ENCODE data around the gene TRIM52. TPM values are rescaled to one million over a fixed set of nuclear protein-coding genes. Genes with fewer than 3 reads are reported as not detected.

The TRIM52 gene
- total and polyA plus RNA-seq, 10 of the 15 experiments (the other 5 are each of a cell fraction or from before 2014, with no cell fraction given): 1.4 to 24.3 (median 8.1) TPM

GRCh38 chr5:181224390-181225229, 36.3 kb downstream of the TRIM52 start:
- SMC1A ChIA-PET (ENCODE audit: uncharacterized antibody, unreplicated experiment): interaction anchor here (1.3 to 1.7 kb wide), 3 partner anchors 17 to 40 kb away, joined by 4 to 5 read pairs (median 4); no protein-coding TSS in a partner anchor
- no TSS peak for BruUV-seq (replicated peaks)

More at GRCh38 chr5:181224390-181225229, 36.3 kb downstream of the TRIM52 start:
- TF ChIP-seq PAX5 (IDR thresholded peaks at IDR 0.05; ENCODE audit: borderline replicate concordance, low read depth, low read length): 0 out of 2 replicates have a peak, but pooled peaks have one; percentile 19
- TF ChIP-seq NFYB (IDR thresholded peaks at IDR 0.05; ENCODE audit: insufficient read depth, low read depth, low read length): peak; percentile 11; the same call in 1 of the 2 replicates
- 0 out of 2 replicates have a peak, but pooled peaks have one; percentile 27 for TF ChIP-seq TCF12 (IDR thresholded peaks at IDR 0.05; ENCODE audit: low read depth, low read length)
- TF ChIP-seq YY1 (IDR thresholded peaks at IDR 0.05; ENCODE audit: low read depth, low read length): no peak
- Histone ChIP-seq H3K4me3 (peak overlapping the region; percentile 98), H3K9ac (ENCODE audit: control insufficient read depth, insufficient read depth, low read length) (peak overlapping the region; percentile 81), H3K36me3 (ENCODE audit: control insufficient read depth in 2 of 2, insufficient read depth in 2 of 2, low read length in 1 of 2) (no peaks in the 10 kb centered on the region), H3K9me3 (replicated peaks; ENCODE audit: control insufficient read depth, insufficient read depth, low read length) (no peaks in the 10 kb centered on the region), H4K20me1 (ENCODE audit: control insufficient read depth, insufficient read depth) (no peaks in the 10 kb centered on the region), H2AFZ (ENCODE audit: control insufficient read depth, low read depth, low read length) (peak overlapping the region; percentile 68; the same call in 1 of the 2 replicates), H3K4me2 (ENCODE audit: control insufficient read depth, insufficient read depth) (peak overlapping the region; percentile 79), H3K79me2 (ENCODE audit: control insufficient read depth, insufficient read depth, low read length) (peaks cover 23% of the 10 kb centered on the region), H3K27me3 (replicated peaks in 1 of 2; ENCODE audit: control insufficient read depth in 2 of 2, insufficient read depth in 2 of 2, low read length in 1 of 2) (no peaks in the 10 kb centered on the region), H3K4me1 (ENCODE audit: control insufficient read depth, insufficient read depth, low read length) (peaks cover 20% of the 10 kb centered on the region), H3K27ac (ENCODE audit: control insufficient read depth, insufficient read depth) (peak overlapping the region; percentile 95)
- ATAC-seq: peak; percentile 1; the same call in 1 of the 3 replicates
- WGBS (ENCODE audit: insufficient coverage, insufficient replicate concordance, low lambda C conversion rate, missing lambda C conversion rate): 25% methylated on average over 17 of the region's 22 CpGs
- ChIA-PET RAD21 (ENCODE audit: unreplicated experiment) (interaction anchor here (1.2 to 1.6 kb wide), 4 partner anchors 33 to 63 kb away, joined by 3 to 4 read pairs (median 4); no protein-coding TSS in a partner anchor), POLR2A (interaction anchor here (1.1 to 5.1 kb wide), 7 partner anchors 10 to 36 kb away, joined by 4 to 36 read pairs (median 10); partner anchors contain the start of genes RACK1 and TRIM52), CTCF (interaction anchor here (0.8 to 1.6 kb wide), 4 partner anchors 12 to 34 kb away, joined by 3 to 4 read pairs (median 3); partner anchors contain the start of gene RACK1)
- intact Hi-C loops (cut with micrococcal nuclease; ENCODE audit: unreplicated experiment): no loop called here
- FAIRE-seq: no peak
- DNase-seq (ENCODE audit: low read depth, low spot score): no peak
- in situ Hi-C loops (cut with MboI): no loop called here

All from GM12878 (cell line).